Duodenal mucosa (tissue), 2 donors: Measurements from ENCODE around the gene GHRL.

ENCODE experiments used
- H3K27ac ChIP-seq: one replicate; pipeline ENCODE4 v1.7.0; 2013; ENCODE audit warnings: low read depth, low read length
- H3K27me3 ChIP-seq, 2 donors: one replicate each; pipeline ENCODE4 v1.7.0; 2013; ENCODE audit warnings: low read length in 2 of 2, control low read depth in 1 of 2; ENCODE audit not compliant: insufficient read depth in 2 of 2, control insufficient read depth in 1 of 2
- H3K36me3 ChIP-seq, 2 donors: one replicate each; pipeline ENCODE4 v1.7.0; 2013; ENCODE audit warnings: low read length in 2 of 2, control low read depth in 1 of 2; ENCODE audit not compliant: insufficient read depth in 2 of 2, control insufficient read depth in 1 of 2
- H3K4me1 ChIP-seq, 2 donors: one replicate each; pipeline ENCODE4 v1.7.0; 2013; ENCODE audit warnings: low read length in 2 of 2, control low read depth in 1 of 2; ENCODE audit not compliant: insufficient read depth in 2 of 2, control insufficient read depth in 1 of 2
- H3K4me3 ChIP-seq, 2 donors: one replicate each; pipeline ENCODE4 v1.7.0; 2013; ENCODE audit warnings: low read length in 2 of 2, low read depth in 1 of 2
- H3K9ac ChIP-seq, 2 donors: one replicate each; pipeline ENCODE4 v1.7.0; 2013; ENCODE audit warnings: low read length in 2 of 2, low read depth in 1 of 2
- H3K9me3 ChIP-seq, 2 donors: one replicate each; pipeline ENCODE4 v1.7.0; 2013; ENCODE audit warnings: low read length in 2 of 2, control low read depth in 1 of 2; ENCODE audit not compliant: control insufficient read depth in 1 of 2

GHRL gene

GRCh38 chr3:10238345-10239183 is 54.2 kb downstream of the GHRL start:
- Histone ChIP-seq H3K4me1 (no peaks in the 10 kb centered on the region), H3K9me3 (no peaks in the 10 kb centered on the region), H3K27ac (no peak overlapping the region), H3K4me3 (no peak overlapping the region), H3K36me3 (peaks cover 0 to 5% of the 10 kb centered on the region in 2 donors), H3K9ac (no peak overlapping the region), H3K27me3 (no peaks in the 10 kb centered on the region)
